Lower lobe of right lung (tissue), 2 donors: ENCODE data around the gene APCDD1L. TPM values are rescaled to one million over a fixed set of nuclear protein-coding genes. Genes with fewer than 3 reads are reported as not detected.

Experiments used
- ATAC-seq, 2 donors: fragments of 200-7000 bp; cut with Tn5 transposase; one replicate each; pipeline ENCODE4 v1.9.1; 2020 to 2022; ENCODE audit warnings: mild to moderate bottlenecking in 2 of 2, moderate library complexity in 2 of 2
- DNase-seq: peaks from one replicate; pipeline ENCODE4 v3.0.0-alpha.2; 2020
- H3K27ac ChIP-seq: fragments of 200-600 bp; one replicate; pipeline ENCODE4 v1.8.0; 2022
- H3K27me3 ChIP-seq: fragments of 200-600 bp; one replicate; pipeline ENCODE4 v1.8.0; 2022; ENCODE audit warnings: low read depth
- H3K36me3 ChIP-seq: fragments of 200-600 bp; one replicate; pipeline ENCODE4 v1.8.0; 2022; ENCODE audit warnings: mild to moderate bottlenecking
- H3K4me1 ChIP-seq: fragments of 200-600 bp; one replicate; pipeline ENCODE4 v1.8.0; 2022
- H3K4me3 ChIP-seq: fragments of 200-600 bp; one replicate; pipeline ENCODE4 v1.8.0; 2022; ENCODE audit warnings: mild to moderate bottlenecking
- H3K9me3 ChIP-seq: fragments of 200-600 bp; one replicate; pipeline ENCODE4 v1.8.0; 2022
- intact Hi-C: fragments of 100-400 bp; cut with DNase I; formaldehyde crosslinking; loops from one replicate; pipeline ENCODE4 v1.11.0; 2022
- total RNA-seq: library from RNA; stranded (reverse); fragmentation: NEBNext Ultra II Directional; extraction: Animal tissue kit (Norgen Biotek cat#: 25700); gene quantifications from one replicate; pipeline ENCODE4 v1.2.1, GENCODE V29; 2021
- TF ChIP-seq, protein P1 (sequence below): fragments of 200-600 bp; IDR thresholded peaks from one replicate; pipeline ENCODE4 v1.8.0; 2022; ENCODE audit warnings: antibody characterized with exemption, mild to moderate bottlenecking
- donor health status: DM: no; HTN: yes; CAD: no; lungs with severe emphysema.

Gene APCDD1L
- total RNA-seq, 1 donor from 2014 or later: not detected

DNA sequence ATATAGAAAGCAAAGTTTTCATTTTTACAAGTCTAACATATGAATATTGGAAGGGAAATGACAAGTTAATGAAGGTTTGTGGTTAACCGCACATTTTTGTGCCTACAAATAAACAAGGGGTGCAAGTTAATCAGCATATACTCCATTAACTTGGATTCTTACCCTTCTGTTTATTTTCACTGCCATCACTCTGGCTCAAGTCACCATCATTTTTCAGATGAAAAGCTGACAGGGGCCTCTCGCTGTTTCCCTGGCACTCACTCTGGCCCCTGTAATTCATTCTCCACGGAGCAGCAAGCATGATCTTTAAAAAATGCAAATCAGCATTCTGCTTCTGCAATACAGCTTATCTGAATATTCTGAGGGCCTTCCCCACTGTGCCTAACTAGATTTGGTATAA is 29.8 kb downstream of the APCDD1L start:
- no peak for ATAC-seq

GRCh38 chr20:58483470-58483869 is 31.7 kb downstream of the APCDD1L start:
- intact Hi-C loops: no loop called here
- no peak overlapping the region for H3K27ac ChIP-seq
- DNase-seq: no peak
- H3K36me3 ChIP-seq: no peaks in the 10 kb centered on the region
- H3K27me3 ChIP-seq: no peaks in the 10 kb centered on the region
- no peaks in the 10 kb centered on the region for H3K4me1 ChIP-seq
- no peak overlapping the region for H3K4me3 ChIP-seq
- H3K9me3 ChIP-seq: peaks cover 10% of the 10 kb centered on the region
- ATAC-seq: no peak
- TF ChIP-seq, protein P1, sequence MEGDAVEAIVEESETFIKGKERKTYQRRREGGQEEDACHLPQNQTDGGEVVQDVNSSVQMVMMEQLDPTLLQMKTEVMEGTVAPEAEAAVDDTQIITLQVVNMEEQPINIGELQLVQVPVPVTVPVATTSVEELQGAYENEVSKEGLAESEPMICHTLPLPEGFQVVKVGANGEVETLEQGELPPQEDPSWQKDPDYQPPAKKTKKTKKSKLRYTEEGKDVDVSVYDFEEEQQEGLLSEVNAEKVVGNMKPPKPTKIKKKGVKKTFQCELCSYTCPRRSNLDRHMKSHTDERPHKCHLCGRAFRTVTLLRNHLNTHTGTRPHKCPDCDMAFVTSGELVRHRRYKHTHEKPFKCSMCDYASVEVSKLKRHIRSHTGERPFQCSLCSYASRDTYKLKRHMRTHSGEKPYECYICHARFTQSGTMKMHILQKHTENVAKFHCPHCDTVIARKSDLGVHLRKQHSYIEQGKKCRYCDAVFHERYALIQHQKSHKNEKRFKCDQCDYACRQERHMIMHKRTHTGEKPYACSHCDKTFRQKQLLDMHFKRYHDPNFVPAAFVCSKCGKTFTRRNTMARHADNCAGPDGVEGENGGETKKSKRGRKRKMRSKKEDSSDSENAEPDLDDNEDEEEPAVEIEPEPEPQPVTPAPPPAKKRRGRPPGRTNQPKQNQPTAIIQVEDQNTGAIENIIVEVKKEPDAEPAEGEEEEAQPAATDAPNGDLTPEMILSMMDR: no peak

More for the DNA sequence above, 29.8 kb downstream of the APCDD1L start:
- no peaks in the 10 kb centered on the region for H3K4me1 ChIP-seq
- H3K9me3 ChIP-seq: peaks cover 10% of the 10 kb centered on the region
- no peaks in the 10 kb centered on the region for H3K36me3 ChIP-seq
- intact Hi-C loops: no loop called here
- H3K27ac ChIP-seq: no peak overlapping the region
- no peak for DNase-seq
- H3K4me3 ChIP-seq: no peak overlapping the region
- TF ChIP-seq, protein P1: no peak
- H3K27me3 ChIP-seq: no peaks in the 10 kb centered on the region

DNA sequence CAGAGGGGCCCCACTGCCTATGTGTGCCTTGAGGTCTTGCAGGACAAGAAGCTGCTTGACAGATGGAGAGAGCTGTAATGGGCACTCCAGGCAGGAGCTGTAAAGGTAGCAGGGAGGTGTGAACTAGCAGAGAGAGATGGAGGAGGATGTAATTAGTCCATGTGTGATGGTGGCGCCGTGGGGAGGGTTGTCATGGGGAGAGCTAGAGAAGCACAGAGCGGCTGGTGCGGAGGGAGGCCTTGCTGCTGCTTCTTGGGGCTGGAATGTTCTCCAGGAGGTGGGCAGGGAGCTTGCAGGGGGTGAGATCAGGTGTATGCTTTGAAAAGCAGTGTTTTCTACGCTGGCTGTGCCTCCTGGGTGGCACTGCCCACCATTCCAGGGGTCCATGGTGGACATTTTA is 32.1 kb downstream of the APCDD1L start:
- intact Hi-C loops: no loop called here
- no peak for DNase-seq
- TF ChIP-seq, protein P1: no peak
- Histone ChIP-seq H3K4me3 (no peak overlapping the region), H3K27me3 (no peaks in the 10 kb centered on the region), H3K36me3 (no peaks in the 10 kb centered on the region), H3K27ac (no peak overlapping the region), H3K9me3 (peaks cover 11% of the 10 kb centered on the region), H3K4me1 (no peaks in the 10 kb centered on the region)
- no peak for ATAC-seq

GRCh38 chr20:58482416-58482815 is 32.8 kb downstream of the APCDD1L start:
- ATAC-seq (no peak), DNase-seq (no peak)
- Histone ChIP-seq H3K9me3 (peaks cover 16% of the 10 kb centered on the region), H3K4me1 (no peaks in the 10 kb centered on the region), H3K27me3 (no peaks in the 10 kb centered on the region), H3K27ac (no peak overlapping the region), H3K36me3 (no peaks in the 10 kb centered on the region), H3K4me3 (no peak overlapping the region)
- intact Hi-C loops: no loop called here
- TF ChIP-seq, protein P1: no peak

GRCh38 chr20:58481481-58482021 is 33.6 kb downstream of the APCDD1L start:
- H3K9me3 ChIP-seq: peaks cover 11% of the 10 kb centered on the region
- H3K27ac ChIP-seq: no peak overlapping the region
- no peaks in the 10 kb centered on the region for H3K27me3 ChIP-seq
- peak; percentile 66 to 76 for ATAC-seq
- intact Hi-C loops: no loop called here
- H3K36me3 ChIP-seq: no peaks in the 10 kb centered on the region
- no peaks in the 10 kb centered on the region for H3K4me1 ChIP-seq
- no peak for DNase-seq
- H3K4me3 ChIP-seq: no peak overlapping the region
- TF ChIP-seq, protein P1: peak; percentile 52
